ENCODE measurements around the gene CSNK2B.

CSNK2B gene

GRCh38 chr6:31651602-31652191 lies 14.2 kb upstream of the CSNK2B start:
- Histone ChIP-seq H2AK5ac (ENCODE audit: low read length) (no peak overlapping the region), H3K4ac (ENCODE audit: low read depth, low read length) (peak overlapping the region; percentile 25), H4K8ac (ENCODE audit: low read depth, low read length) (no peak overlapping the region), H3K23ac (ENCODE audit: low read length) (no peak overlapping the region), H3K4me3 (ENCODE audit: low read length) (peak overlapping the region; percentile 88), H3K79me1 (ENCODE audit: low read length) (peaks cover 17% of the 10 kb centered on the region), H4K5ac (ENCODE audit: low read length) (no peak overlapping the region), H3K79me2 (ENCODE audit: control insufficient read depth, insufficient read depth, low read length) (peaks cover 18% of the 10 kb centered on the region), H2BK5ac (ENCODE audit: low read length) (peak overlapping the region; percentile 63), H2BK15ac (replicated peaks; ENCODE audit: low read depth) (no peak overlapping the region), H3K4me2 (ENCODE audit: low read length) (peak overlapping the region; percentile 90), H3K36me3 (ENCODE audit: control insufficient read depth, insufficient read depth, low read length) (peaks cover 6% of the 10 kb centered on the region), H3K9ac (ENCODE audit: low read length) (peak overlapping the region; percentile 95), H3K27ac (ENCODE audit: low read depth, low read length) (peak overlapping the region; percentile 77), H2BK120ac (ENCODE audit: low read depth, low read length) (no peak overlapping the region), H3K27me3 (ENCODE audit: insufficient read depth, low read length, poor library complexity) (no peaks in the 10 kb centered on the region), H3K4me1 (ENCODE audit: control insufficient read depth, low read depth, low read length) (peaks cover 3% of the 10 kb centered on the region), H3K56ac (ENCODE audit: low read length) (peak overlapping the region; percentile 98), H3K18ac (ENCODE audit: low read length) (no peak overlapping the region)
- DNase-seq: peak; percentile 96
- WGBS (ENCODE audit: extremely low coverage, insufficient coverage, low lambda C conversion rate): no CpG with 5 or more reads among the region's 29 CpGs

GRCh38 chr6:31652925-31653724 lies 12.8 kb upstream of the CSNK2B start:
- no peak overlapping the region for H3K23ac ChIP-seq (ENCODE audit: low read length)
- H2BK120ac ChIP-seq (ENCODE audit: low read depth, low read length): no peak overlapping the region
- WGBS (ENCODE audit: extremely low coverage, insufficient coverage, low lambda C conversion rate): no CpG with 5 or more reads among the region's 37 CpGs
- H3K36me3 ChIP-seq (ENCODE audit: control insufficient read depth, insufficient read depth, low read length): peaks cover 4% of the 10 kb centered on the region
- H4K8ac ChIP-seq (ENCODE audit: low read depth, low read length): no peak overlapping the region
- peak overlapping the region; percentile 58 for H3K4me3 ChIP-seq (ENCODE audit: low read length)
- H3K9ac ChIP-seq (ENCODE audit: low read length): peak overlapping the region; percentile 95
- H2AK5ac ChIP-seq (ENCODE audit: low read length): no peak overlapping the region
- H3K79me1 ChIP-seq (ENCODE audit: low read length): peaks cover 18% of the 10 kb centered on the region
- H3K4me2 ChIP-seq (ENCODE audit: low read length): peak overlapping the region; percentile 51
- H2BK15ac ChIP-seq (replicated peaks; ENCODE audit: low read depth): no peak overlapping the region
- DNase-seq: peak; percentile 98
- peaks cover 3% of the 10 kb centered on the region for H3K4me1 ChIP-seq (ENCODE audit: control insufficient read depth, low read depth, low read length)
- H4K5ac ChIP-seq (ENCODE audit: low read length): no peak overlapping the region
- no peaks in the 10 kb centered on the region for H3K27me3 ChIP-seq (ENCODE audit: insufficient read depth, low read length, poor library complexity)
- peak overlapping the region; percentile 77 for H3K4ac ChIP-seq (ENCODE audit: low read depth, low read length)
- H3K27ac ChIP-seq (ENCODE audit: low read depth, low read length): peak overlapping the region; percentile 77
- H3K18ac ChIP-seq (ENCODE audit: low read length): peak overlapping the region; percentile 65
- peak overlapping the region; percentile 18 for H2BK5ac ChIP-seq (ENCODE audit: low read length)
- peaks cover 18% of the 10 kb centered on the region for H3K79me2 ChIP-seq (ENCODE audit: control insufficient read depth, insufficient read depth, low read length)
- peak overlapping the region; percentile 92 for H3K56ac ChIP-seq (ENCODE audit: low read length)

- H3K27ac ChIP-seq (ENCODE audit: low read depth, low read length): no peak overlapping the region
These were observed 11.1 kb upstream of the CSNK2B start for GRCh38 chr6:31654574-31655348.

GRCh38 chr6:31655349-31656237 lies 10.3 kb upstream of the CSNK2B start, which contains the start of gene APOM:
TSS of gene APOM (plus strand) at chr6:31655894. CDS start at chr6:31655967, 73 bp downstream.
- WGBS (ENCODE audit: extremely low coverage, insufficient coverage, low lambda C conversion rate): no CpG with 5 or more reads among the region's 8 CpGs
- Histone ChIP-seq H3K4me3 (ENCODE audit: low read length) (no peak within 1 kb of the TSS), H3K18ac (ENCODE audit: low read length) (no peak within 1 kb of the TSS), H3K4ac (ENCODE audit: low read depth, low read length) (no peak within 1 kb of the TSS), H4K5ac (ENCODE audit: low read length) (no peak within 1 kb of the TSS), H3K4me1 (ENCODE audit: control insufficient read depth, low read depth, low read length) (peaks cover 6% of the 10 kb centered on the region), H3K9ac (ENCODE audit: low read length) (no peak within 1 kb of the TSS), H3K56ac (ENCODE audit: low read length) (no peak within 1 kb of the TSS), H3K36me3 (ENCODE audit: control insufficient read depth, insufficient read depth, low read length) (no peaks in the 10 kb centered on the region), H4K8ac (ENCODE audit: low read depth, low read length) (no peak within 1 kb of the TSS), H3K79me1 (ENCODE audit: low read length) (peaks cover 22% of the 10 kb centered on the region), H2AK5ac (ENCODE audit: low read length) (no peak within 1 kb of the TSS), H3K4me2 (ENCODE audit: low read length) (no peak within 1 kb of the TSS), H2BK15ac (replicated peaks; ENCODE audit: low read depth) (no peak within 1 kb of the TSS), H2BK5ac (ENCODE audit: low read length) (no peak within 1 kb of the TSS), H2BK120ac (ENCODE audit: low read depth, low read length) (no peak within 1 kb of the TSS), H3K27me3 (ENCODE audit: insufficient read depth, low read length, poor library complexity) (no peaks in the 10 kb centered on the region), H3K27ac (ENCODE audit: low read depth, low read length) (no peak within 1 kb of the TSS), H3K23ac (ENCODE audit: low read length) (no peak within 1 kb of the TSS), H3K79me2 (ENCODE audit: control insufficient read depth, insufficient read depth, low read length) (peaks cover 27% of the 10 kb centered on the region)
- no peak for DNase-seq

More at GRCh38 chr6:31654574-31655348, 11.1 kb upstream of the CSNK2B start:
- Histone ChIP-seq H3K56ac (ENCODE audit: low read length) (no peak overlapping the region), H2BK5ac (ENCODE audit: low read length) (no peak overlapping the region), H4K5ac (ENCODE audit: low read length) (no peak overlapping the region), H3K4ac (ENCODE audit: low read depth, low read length) (no peak overlapping the region), H3K18ac (ENCODE audit: low read length) (no peak overlapping the region), H3K27me3 (ENCODE audit: insufficient read depth, low read length, poor library complexity) (no peaks in the 10 kb centered on the region), H3K79me2 (ENCODE audit: control insufficient read depth, insufficient read depth, low read length) (peaks cover 25% of the 10 kb centered on the region), H2AK5ac (ENCODE audit: low read length) (no peak overlapping the region), H2BK120ac (ENCODE audit: low read depth, low read length) (no peak overlapping the region), H4K8ac (ENCODE audit: low read depth, low read length) (no peak overlapping the region), H3K9ac (ENCODE audit: low read length) (no peak overlapping the region), H3K4me2 (ENCODE audit: low read length) (no peak overlapping the region), H3K23ac (ENCODE audit: low read length) (no peak overlapping the region), H2BK15ac (replicated peaks; ENCODE audit: low read depth) (no peak overlapping the region), H3K79me1 (ENCODE audit: low read length) (peaks cover 19% of the 10 kb centered on the region), H3K4me1 (ENCODE audit: control insufficient read depth, low read depth, low read length) (peaks cover 6% of the 10 kb centered on the region), H3K36me3 (ENCODE audit: control insufficient read depth, insufficient read depth, low read length) (no peaks in the 10 kb centered on the region), H3K4me3 (ENCODE audit: low read length) (no peak overlapping the region)
- DNase-seq: no peak
- no CpG with 5 or more reads among the region's 8 CpGs for WGBS (ENCODE audit: extremely low coverage, insufficient coverage, low lambda C conversion rate)

- H3K36me3 ChIP-seq (ENCODE audit: control insufficient read depth, insufficient read depth, low read length): no peaks in the 10 kb centered on the region
- no peak overlapping the region for H4K5ac ChIP-seq (ENCODE audit: low read length)
- H2BK5ac ChIP-seq (ENCODE audit: low read length): no peak overlapping the region
- no peak overlapping the region for H2BK120ac ChIP-seq (ENCODE audit: low read depth, low read length)
- no peak overlapping the region for H2BK15ac ChIP-seq (replicated peaks; ENCODE audit: low read depth)
- peaks cover 18% of the 10 kb centered on the region for H3K79me1 ChIP-seq (ENCODE audit: low read length)
- peaks cover 3% of the 10 kb centered on the region for H3K4me1 ChIP-seq (ENCODE audit: control insufficient read depth, low read depth, low read length)
- peaks cover 15% of the 10 kb centered on the region for H3K79me2 ChIP-seq (ENCODE audit: control insufficient read depth, insufficient read depth, low read length)
- H3K9ac ChIP-seq (ENCODE audit: low read length): no peak overlapping the region
- H2AK5ac ChIP-seq (ENCODE audit: low read length): no peak overlapping the region
- H3K56ac ChIP-seq (ENCODE audit: low read length): no peak overlapping the region
- no peak overlapping the region for H3K4me2 ChIP-seq (ENCODE audit: low read length)
- H4K8ac ChIP-seq (ENCODE audit: low read depth, low read length): no peak overlapping the region
- H3K23ac ChIP-seq (ENCODE audit: low read length): no peak overlapping the region
- WGBS (ENCODE audit: extremely low coverage, insufficient coverage, low lambda C conversion rate): no CpG with 5 or more reads among the region's 6 CpGs
- H3K27ac ChIP-seq (ENCODE audit: low read depth, low read length): no peak overlapping the region
- no peak overlapping the region for H3K4me3 ChIP-seq (ENCODE audit: low read length)
- no peak overlapping the region for H3K4ac ChIP-seq (ENCODE audit: low read depth, low read length)
- H3K18ac ChIP-seq (ENCODE audit: low read length): no peak overlapping the region
- DNase-seq: no peak
- H3K27me3 ChIP-seq (ENCODE audit: insufficient read depth, low read length, poor library complexity): no peaks in the 10 kb centered on the region
These were observed 8.3 kb upstream of the CSNK2B start for GRCh38 chr6:31657406-31658157.
